GM18526 (cell line): ENCODE results near the gene SPIN4.

ENCODE experiments used
- POLR2A ChIP-seq: IDR thresholded peaks from 3 replicates; pipeline ENCODE4 v1.6.1; 2011; ENCODE audit not compliant: insufficient read length; ENCODE audit errors: extremely low read depth

SPIN4 gene

DNA sequence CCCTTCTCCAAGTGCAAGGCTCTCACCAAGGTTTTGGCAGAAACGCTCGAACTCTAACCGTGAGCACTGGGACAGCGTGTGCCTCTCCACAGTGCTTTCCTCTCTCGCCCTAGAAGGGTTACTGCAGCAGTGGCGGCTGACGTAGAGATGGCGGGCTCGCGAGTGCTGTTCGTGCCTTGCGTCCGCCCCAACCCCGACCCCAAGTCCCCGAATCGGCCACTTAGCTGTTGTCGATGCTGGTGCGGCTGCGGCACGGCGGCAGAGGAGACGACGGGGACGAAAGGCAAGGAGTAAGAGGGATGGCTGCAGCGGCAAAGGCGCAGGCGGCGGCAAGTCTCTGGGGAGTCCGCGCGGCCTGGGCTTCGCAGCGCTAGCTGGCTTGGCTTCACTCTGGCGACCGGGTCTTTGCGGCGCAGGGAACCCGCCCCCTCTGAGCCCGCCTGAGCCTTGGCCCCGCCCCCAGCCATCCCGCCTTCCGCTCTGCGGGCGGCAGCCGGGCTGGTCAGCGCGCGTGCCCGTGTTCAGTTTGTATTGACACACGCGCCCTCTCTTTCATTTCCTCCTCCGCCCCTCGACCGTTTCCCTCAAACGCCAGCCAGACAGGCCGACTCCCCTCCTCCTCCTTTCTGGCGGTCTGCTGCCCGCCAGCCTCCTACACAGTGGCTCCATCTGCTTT is at the start of gene SPIN4:
SPIN4 (minus strand) TSS at position 392 of the 676 bp plus-strand sequence. CDS start 513 bp downstream, outside the sequence.
- peak; percentile 73 for TF ChIP-seq POLR2A

DNA sequence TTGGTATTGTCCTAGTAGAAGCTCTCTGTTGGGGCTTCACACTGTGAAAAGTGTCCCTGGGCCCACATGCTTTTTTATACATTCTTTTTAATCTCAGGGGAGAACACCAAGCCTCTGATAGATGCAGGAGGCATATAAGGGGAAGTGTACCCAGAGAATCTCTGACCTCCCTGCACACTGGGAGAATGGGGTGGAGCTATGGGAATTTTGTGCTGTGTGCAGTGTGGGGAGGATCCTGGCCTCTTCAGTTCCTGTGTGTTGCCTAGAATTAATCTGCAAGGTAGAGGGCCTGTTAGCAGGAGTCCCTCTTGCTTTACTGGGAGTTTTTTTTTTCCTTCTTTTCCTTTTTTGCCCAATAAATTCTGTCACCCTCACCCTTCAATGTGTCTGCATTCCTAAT is 49.2 kb upstream of the SPIN4 start:
- no peak for TF ChIP-seq POLR2A

GRCh38 chrX:63394872-63395271 is 43.7 kb upstream of the SPIN4 start:
- TF ChIP-seq POLR2A, result no peak

GRCh38 chrX:63387411-63387810 is 36.3 kb upstream of the SPIN4 start:
- no peak for TF ChIP-seq POLR2A

DNA sequence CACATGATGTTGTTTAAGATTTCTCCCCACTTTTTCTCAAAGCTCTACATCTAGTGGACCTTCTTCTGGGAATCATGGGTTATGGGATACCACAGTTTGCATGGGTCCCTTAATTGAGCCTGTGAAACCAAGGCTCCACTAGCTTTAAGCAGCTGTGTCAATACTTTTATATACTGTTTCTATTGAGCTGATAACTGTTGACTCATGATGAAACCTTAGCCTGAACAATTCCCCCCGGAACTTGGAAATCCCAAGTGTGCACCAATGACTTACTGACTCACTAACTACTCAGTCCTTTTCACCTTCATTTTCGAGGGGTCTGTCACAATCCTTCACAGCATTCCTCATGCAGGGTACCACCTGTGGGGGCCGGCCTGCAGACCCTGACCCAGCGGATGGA is 12.7 kb upstream of the SPIN4 start:
- TF ChIP-seq POLR2A, result no peak

- TF ChIP-seq POLR2A, result no peak
Measured at GRCh38 chrX:63361494-63361893, 10.4 kb upstream of the SPIN4 start.

DNA sequence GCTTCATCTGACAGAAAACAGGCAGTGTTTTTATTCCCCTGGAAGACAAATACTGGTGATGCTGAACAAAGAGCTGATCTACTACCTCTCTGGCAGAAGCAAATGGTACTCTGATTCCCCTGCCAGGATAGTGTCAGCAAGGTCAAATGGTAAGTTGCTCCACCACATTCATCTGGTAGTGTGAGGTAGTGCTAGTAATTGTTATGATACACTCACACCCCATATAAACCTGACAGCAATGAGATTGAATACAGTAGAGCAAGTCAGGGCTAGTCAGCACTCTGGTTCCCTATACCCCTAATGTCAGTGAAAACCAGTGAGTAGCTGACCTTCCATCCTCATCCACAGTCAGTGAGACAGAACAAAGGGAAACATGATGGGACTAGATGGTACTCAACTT is 3.4 kb upstream of the SPIN4 start:
- no peak for TF ChIP-seq POLR2A

DNA sequence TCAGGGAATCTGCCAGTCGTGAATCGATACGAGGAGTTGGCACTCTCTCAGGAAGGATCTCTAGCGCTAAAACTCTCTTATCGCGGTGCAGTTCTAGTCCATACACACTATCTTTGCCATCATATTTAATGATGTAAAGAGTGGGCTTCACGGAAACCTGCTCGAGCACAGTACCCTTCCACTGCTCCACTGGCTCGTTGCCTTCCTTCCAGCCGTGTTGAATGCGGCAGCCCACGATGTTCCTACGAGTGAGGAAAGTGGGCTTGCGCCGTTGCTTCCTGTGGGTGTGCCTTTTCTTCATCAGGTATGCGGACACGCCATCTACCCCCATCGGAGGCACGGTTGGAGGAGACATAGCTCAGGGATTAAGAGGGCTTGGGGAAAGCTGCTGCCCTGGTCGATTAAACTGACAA is 661 bp downstream of the SPIN4 start:
- no peak for TF ChIP-seq POLR2A

DNA sequence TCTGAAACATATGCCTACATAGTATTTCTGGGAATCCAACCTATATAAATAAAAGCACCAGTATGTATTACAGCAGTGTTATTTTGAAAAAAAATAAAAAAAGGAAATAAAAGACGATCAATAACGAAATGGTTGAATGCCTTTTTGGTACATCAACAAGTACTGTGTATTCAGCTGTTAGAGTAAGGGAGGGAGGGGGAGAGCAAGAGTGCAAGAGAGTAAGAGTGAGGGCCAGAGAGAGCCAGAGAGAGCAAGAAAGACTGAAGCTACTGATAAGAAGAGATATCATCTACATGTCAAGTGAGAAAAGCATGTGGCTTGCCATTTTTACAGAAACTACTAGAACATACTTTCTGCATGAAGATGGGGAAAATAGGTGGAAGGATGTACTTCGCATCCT is 1.8 kb downstream of the SPIN4 start:
- TF ChIP-seq POLR2A, result no peak

DNA sequence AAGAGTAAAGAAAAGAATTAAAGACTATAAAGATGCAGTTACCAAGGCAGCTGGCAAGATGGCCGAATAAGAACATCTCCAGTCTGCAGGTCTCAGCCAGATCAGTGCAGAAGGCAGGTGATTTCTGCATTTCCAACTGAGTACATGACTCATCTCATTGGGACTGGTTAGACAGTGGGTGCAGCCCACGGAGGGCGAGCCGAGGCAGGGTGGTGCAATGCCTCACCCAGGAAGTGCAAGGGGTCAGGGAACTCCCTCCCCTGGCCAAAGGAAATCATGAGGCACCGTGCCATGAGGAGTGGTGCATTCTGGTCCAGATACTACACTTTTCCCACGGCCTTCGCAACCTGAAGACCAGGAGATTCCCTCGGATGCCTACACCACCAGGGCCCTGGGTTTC is 20.5 kb downstream of the SPIN4 start:
- no peak for TF ChIP-seq POLR2A

DNA sequence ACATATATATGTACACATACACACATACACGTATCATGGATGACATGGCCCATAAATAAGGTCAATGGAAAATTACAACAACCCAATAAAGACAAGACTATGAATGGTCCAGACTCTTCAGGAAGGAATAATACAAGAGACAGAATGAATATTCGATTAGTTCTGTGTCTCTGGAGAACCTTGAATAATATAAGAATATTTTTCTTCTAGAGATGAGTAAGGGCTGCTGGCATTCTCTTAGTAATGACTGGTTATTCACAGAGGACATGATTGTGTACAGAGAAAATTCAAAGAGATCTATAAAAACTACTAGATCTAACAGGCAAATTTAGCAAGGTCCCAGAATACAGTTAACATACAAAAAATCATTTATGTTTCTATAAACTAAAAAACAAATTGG is 23.3 kb downstream of the SPIN4 start:
- TF ChIP-seq POLR2A, result no peak

DNA sequence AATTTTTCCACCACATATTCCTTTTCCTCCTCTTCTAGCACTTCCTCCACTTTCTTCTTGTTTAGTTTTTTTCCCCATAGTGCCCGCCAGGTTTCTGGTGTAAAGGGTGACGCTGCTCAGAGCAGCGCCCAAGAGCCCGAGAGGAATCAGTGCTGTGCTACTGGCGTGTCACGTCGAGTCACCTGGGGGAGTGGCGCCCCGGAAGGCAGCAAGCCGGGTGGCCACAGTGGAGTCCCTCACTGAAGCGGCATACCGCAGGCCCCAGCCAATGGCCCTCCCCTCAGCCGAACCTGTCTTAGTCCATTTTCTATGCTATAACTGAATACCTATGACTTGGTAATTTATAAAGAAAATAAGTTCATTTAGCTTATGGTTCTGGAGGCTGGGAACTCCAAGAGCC is 51.5 kb downstream of the SPIN4 start:
- TF ChIP-seq POLR2A, result no peak
